B cell (primary cell): Measurements from ENCODE around the gene MEGF8.

Experiments
- EZH2 ChIP-seq: IDR thresholded peaks from 2 replicates; pipeline ENCODE4 v1.6.1; 2012; ENCODE audit warnings: borderline replicate concordance, low read depth, mild to moderate bottlenecking, moderate library complexity, low read length; ENCODE audit not compliant: insufficient read depth, poor library complexity, severe bottlenecking
- TF ChIP-seq, protein P1 (sequence below): fragments of 200-600 bp; IDR thresholded peaks from one replicate; pipeline ENCODE4 v1.8.0; 2022; ENCODE audit warnings: antibody characterized with exemption, mild to moderate bottlenecking

DNA sequence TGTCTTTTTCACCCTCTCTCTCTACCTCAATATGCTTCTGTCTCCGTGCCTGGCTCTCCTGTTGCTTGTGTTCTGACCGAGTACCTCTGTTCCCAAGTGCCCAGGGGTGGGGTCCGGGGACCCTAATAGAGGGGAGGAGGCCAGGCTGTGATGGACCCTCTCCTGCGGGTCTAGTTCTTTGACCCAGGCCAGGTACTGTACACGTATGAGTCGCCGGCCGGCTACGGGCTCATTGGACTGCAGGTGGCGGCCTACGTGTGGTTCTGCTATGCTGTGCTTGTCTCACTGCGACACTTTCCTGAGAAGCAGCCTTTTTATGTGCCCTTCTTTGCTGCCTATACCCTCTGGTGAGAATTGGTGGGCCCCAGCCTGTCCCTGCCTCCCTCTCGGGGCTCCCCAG lies 7.9 kb upstream of the MEGF8 start:
- TF ChIP-seq, protein P1, sequence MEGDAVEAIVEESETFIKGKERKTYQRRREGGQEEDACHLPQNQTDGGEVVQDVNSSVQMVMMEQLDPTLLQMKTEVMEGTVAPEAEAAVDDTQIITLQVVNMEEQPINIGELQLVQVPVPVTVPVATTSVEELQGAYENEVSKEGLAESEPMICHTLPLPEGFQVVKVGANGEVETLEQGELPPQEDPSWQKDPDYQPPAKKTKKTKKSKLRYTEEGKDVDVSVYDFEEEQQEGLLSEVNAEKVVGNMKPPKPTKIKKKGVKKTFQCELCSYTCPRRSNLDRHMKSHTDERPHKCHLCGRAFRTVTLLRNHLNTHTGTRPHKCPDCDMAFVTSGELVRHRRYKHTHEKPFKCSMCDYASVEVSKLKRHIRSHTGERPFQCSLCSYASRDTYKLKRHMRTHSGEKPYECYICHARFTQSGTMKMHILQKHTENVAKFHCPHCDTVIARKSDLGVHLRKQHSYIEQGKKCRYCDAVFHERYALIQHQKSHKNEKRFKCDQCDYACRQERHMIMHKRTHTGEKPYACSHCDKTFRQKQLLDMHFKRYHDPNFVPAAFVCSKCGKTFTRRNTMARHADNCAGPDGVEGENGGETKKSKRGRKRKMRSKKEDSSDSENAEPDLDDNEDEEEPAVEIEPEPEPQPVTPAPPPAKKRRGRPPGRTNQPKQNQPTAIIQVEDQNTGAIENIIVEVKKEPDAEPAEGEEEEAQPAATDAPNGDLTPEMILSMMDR: no peak
- TF ChIP-seq EZH2: no peak
